HUES64 (cell line): ENCODE data around the gene SLC24A5.

ENCODE experiments used
- H3K27ac ChIP-seq: 2 replicates; pipeline ENCODE4 v1.7.0; 2013; ENCODE audit warnings: low read depth, low read length, inconsistent platforms
- H3K27me3 ChIP-seq: 2 replicates; pipeline ENCODE4 v1.6.1; 2013; ENCODE audit warnings: mild to moderate bottlenecking, low read length; ENCODE audit not compliant: insufficient read depth
- H3K36me3 ChIP-seq: 2 replicates; pipeline ENCODE4 v1.6.1; 2013; ENCODE audit warnings: mild to moderate bottlenecking, low read length; ENCODE audit not compliant: insufficient read depth
- H3K4me1 ChIP-seq: 2 replicates; pipeline ENCODE4 v1.6.1; 2013; ENCODE audit warnings: mild to moderate bottlenecking, low read length, moderate library complexity; ENCODE audit not compliant: insufficient read depth
- H3K4me3 ChIP-seq: 2 replicates; pipeline ENCODE4 v1.5.1; 2013; ENCODE audit warnings: mild to moderate bottlenecking, low read length, moderate library complexity
- H3K9ac ChIP-seq: 2 replicates; pipeline ENCODE4 v1.6.1; 2013; ENCODE audit warnings: mild to moderate bottlenecking, low read depth, low read length
- H3K9me3 ChIP-seq: 2 replicates; pipeline ENCODE4 v1.6.1; 2013; ENCODE audit warnings: low read depth, low read length; ENCODE audit not compliant: insufficient read depth
- WGBS: fragments of 150-250, 120-280 bp; methylation state at CpG from one replicate; pipeline ENCODE4 v1.1.7; 2013; ENCODE audit warnings: missing lambda C conversion rate; 5-methylcytosine and 5-hydroxymethylcytosine counted together

The SLC24A5 gene

DNA sequence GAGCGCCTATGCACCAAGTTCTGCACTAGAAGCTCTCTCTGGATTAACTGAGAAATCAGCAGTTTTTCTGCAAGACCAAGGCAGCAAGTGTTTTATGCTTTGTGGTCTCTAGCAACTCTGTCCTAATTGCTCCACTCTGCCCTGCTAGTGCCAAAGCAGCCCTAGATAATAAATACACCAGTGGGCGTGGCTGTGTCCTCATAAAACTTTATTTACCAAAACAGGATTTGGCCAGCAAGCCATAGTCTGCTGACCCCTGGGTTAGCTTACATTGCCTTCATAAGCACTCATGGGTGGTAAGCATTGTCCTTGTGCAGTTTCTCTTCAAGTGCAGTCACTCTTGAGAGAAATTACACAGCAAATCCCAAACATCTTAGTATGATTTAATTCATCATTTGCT, 30.7 kb upstream of the SLC24A5 start:
- H3K27me3 ChIP-seq = no peaks in the 10 kb centered on the region
- no peaks in the 10 kb centered on the region for H3K4me1 ChIP-seq
- H3K36me3 ChIP-seq = no peaks in the 10 kb centered on the region
- peaks cover 14% of the 10 kb centered on the region for H3K9me3 ChIP-seq
- H3K4me3 ChIP-seq = no peak overlapping the region
- H3K27ac ChIP-seq = no peak overlapping the region
- no peak overlapping the region for H3K9ac ChIP-seq
- 89% methylated on average over 2 of the region's 2 CpGs for WGBS

- Histone ChIP-seq H3K9me3 (peaks cover 14% of the 10 kb centered on the region), H3K36me3 (no peaks in the 10 kb centered on the region), H3K9ac (no peak overlapping the region), H3K4me3 (no peak overlapping the region), H3K27ac (no peak overlapping the region), H3K27me3 (no peaks in the 10 kb centered on the region), H3K4me1 (no peaks in the 10 kb centered on the region)
- WGBS = 94% methylated on average over 3 of the region's 3 CpGs
These were observed 30.1 kb upstream of the SLC24A5 start for GRCh38 chr15:48090666-48091065.

GRCh38 chr15:48091522-48091921, 29.3 kb upstream of the SLC24A5 start:
- 94% methylated on average over 4 of the region's 4 CpGs for WGBS
- H3K27me3 ChIP-seq = no peaks in the 10 kb centered on the region

DNA sequence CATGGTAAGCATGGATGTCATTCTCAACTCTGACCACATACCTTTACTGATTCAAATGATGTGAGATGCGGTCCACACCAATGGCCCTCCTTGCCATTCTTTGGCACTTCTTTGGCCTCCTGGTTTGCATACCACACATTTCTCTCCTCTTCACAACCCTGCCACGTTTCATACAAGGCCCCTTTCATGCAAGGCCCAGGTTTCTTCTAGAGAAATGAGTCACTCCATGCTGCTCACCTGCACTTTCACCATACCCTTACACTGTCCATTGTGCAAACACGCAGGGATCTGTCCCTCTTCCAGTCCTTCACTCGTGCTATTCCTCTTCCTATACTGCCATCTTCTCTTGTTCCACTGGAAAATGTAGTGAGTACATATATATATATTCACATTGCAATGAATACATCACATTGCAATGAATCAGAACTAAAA, 24.4 kb upstream of the SLC24A5 start:
- H3K27ac ChIP-seq = no peak overlapping the region
- 83% methylated on average over 4 of the region's 4 CpGs for WGBS
- no peaks in the 10 kb centered on the region for H3K9me3 ChIP-seq
- H3K4me3 ChIP-seq = no peak overlapping the region
- no peaks in the 10 kb centered on the region for H3K4me1 ChIP-seq
- H3K9ac ChIP-seq = no peak overlapping the region
- no peaks in the 10 kb centered on the region for H3K27me3 ChIP-seq
- H3K36me3 ChIP-seq = no peaks in the 10 kb centered on the region

More at GRCh38 chr15:48091522-48091921, 29.3 kb upstream of the SLC24A5 start:
- no peak overlapping the region for H3K4me3 ChIP-seq
- H3K9ac ChIP-seq = no peak overlapping the region
- H3K27ac ChIP-seq = no peak overlapping the region
- H3K4me1 ChIP-seq = no peaks in the 10 kb centered on the region
- H3K9me3 ChIP-seq = peaks cover 14% of the 10 kb centered on the region
- H3K36me3 ChIP-seq = no peaks in the 10 kb centered on the region

DNA sequence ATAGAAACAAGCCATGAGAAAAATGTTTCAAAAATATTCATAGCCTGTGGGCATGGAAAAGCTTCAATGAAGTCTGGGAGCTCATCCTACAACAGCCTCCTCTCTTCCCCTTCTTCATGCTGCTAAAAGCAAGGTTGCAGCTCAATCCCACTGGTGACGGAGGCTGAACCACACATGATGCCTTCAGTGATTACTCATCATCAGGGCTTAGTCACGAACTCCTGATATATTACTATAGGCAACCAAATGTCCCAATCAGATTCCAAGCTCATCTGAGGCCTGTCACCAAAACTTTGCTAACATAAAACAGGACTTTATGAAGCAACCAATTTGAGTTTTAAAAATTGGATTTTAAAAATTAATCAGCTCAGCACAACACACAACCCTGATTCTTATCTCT, 24.0 kb upstream of the SLC24A5 start:
- no peaks in the 10 kb centered on the region for H3K27me3 ChIP-seq
- H3K9me3 ChIP-seq = no peaks in the 10 kb centered on the region
- no peak overlapping the region for H3K27ac ChIP-seq
- H3K9ac ChIP-seq = no peak overlapping the region
- WGBS = 86% methylated on average over 2 of the region's 2 CpGs
- no peaks in the 10 kb centered on the region for H3K36me3 ChIP-seq
- H3K4me1 ChIP-seq = no peaks in the 10 kb centered on the region
- no peak overlapping the region for H3K4me3 ChIP-seq

DNA sequence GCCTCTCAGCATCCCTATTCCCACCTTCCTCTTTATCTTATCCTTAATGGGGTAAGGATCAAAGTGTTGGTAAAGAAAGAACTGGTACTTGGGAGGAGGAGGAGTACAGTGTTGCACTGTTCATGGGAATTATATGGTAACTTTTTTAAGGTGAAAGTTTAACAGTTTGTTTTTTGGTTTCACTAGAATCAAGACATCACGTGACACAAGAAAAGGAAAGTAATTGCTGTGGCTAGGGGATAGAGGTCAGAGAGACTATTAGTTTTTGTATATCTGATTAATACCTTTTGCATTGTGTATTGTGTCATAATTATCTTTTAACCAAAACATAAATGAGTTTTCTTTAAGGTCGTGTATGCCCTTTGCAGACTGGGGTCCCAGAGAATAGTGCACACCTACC, 23.5 kb upstream of the SLC24A5 start:
- Histone ChIP-seq H3K9me3 (no peaks in the 10 kb centered on the region), H3K27me3 (no peaks in the 10 kb centered on the region), H3K4me3 (no peak overlapping the region), H3K36me3 (no peaks in the 10 kb centered on the region), H3K9ac (no peak overlapping the region), H3K27ac (no peak overlapping the region), H3K4me1 (no peaks in the 10 kb centered on the region)
- WGBS = 99% methylated on average over 2 of the region's 2 CpGs

GRCh38 chr15:48101376-48101961, 19.3 kb upstream of the SLC24A5 start:
- no peaks in the 10 kb centered on the region for H3K9me3 ChIP-seq
- H3K27ac ChIP-seq = no peak overlapping the region
- H3K27me3 ChIP-seq = no peaks in the 10 kb centered on the region
- 96% methylated on average over 4 of the region's 6 CpGs for WGBS
- no peaks in the 10 kb centered on the region for H3K4me1 ChIP-seq
- H3K4me3 ChIP-seq = no peak overlapping the region
- no peaks in the 10 kb centered on the region for H3K36me3 ChIP-seq
- no peak overlapping the region for H3K9ac ChIP-seq

GRCh38 chr15:48102167-48102566, 18.6 kb upstream of the SLC24A5 start:
- WGBS = 93% methylated on average over 6 of the region's 6 CpGs
- no peak overlapping the region for H3K9ac ChIP-seq
- H3K27me3 ChIP-seq = no peaks in the 10 kb centered on the region
- H3K4me1 ChIP-seq = no peaks in the 10 kb centered on the region
- no peak overlapping the region for H3K4me3 ChIP-seq
- H3K36me3 ChIP-seq = no peaks in the 10 kb centered on the region
- no peak overlapping the region for H3K27ac ChIP-seq
- H3K9me3 ChIP-seq = no peaks in the 10 kb centered on the region

DNA sequence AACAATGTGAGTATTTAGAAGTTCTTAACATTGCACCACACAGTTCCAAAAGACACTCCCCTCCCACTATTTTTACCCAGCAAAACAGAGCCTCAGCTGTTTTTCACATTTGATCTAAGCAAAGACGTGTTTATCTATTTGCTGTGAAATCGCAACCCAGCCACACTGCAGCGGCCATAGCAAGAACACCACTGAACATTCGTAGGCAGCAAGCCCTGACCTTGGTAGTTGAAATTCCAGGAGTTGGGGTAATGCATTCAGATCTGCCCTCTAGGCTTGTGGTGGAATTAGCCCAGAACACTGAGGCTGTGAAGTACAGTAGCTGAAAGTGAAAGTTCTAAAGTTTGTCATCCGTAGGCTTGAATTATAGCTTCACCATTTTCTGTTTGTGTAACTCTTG, 17.1 kb upstream of the SLC24A5 start:
- Histone ChIP-seq H3K9me3 (no peaks in the 10 kb centered on the region), H3K36me3 (no peaks in the 10 kb centered on the region), H3K27me3 (no peaks in the 10 kb centered on the region), H3K4me3 (no peak overlapping the region), H3K9ac (no peak overlapping the region), H3K27ac (no peak overlapping the region), H3K4me1 (no peaks in the 10 kb centered on the region)
- 94% methylated on average over 5 of the region's 5 CpGs for WGBS

- no peak overlapping the region for H3K9ac ChIP-seq
- no peaks in the 10 kb centered on the region for H3K9me3 ChIP-seq
- H3K27me3 ChIP-seq = no peaks in the 10 kb centered on the region
- no peak overlapping the region for H3K27ac ChIP-seq
- no peaks in the 10 kb centered on the region for H3K36me3 ChIP-seq
- no peak overlapping the region for H3K4me3 ChIP-seq
- H3K4me1 ChIP-seq = no peaks in the 10 kb centered on the region
- 88% methylated on average over 1 of the region's 2 CpGs for WGBS
These were observed 14.9 kb upstream of the SLC24A5 start for GRCh38 chr15:48105936-48106335.

DNA sequence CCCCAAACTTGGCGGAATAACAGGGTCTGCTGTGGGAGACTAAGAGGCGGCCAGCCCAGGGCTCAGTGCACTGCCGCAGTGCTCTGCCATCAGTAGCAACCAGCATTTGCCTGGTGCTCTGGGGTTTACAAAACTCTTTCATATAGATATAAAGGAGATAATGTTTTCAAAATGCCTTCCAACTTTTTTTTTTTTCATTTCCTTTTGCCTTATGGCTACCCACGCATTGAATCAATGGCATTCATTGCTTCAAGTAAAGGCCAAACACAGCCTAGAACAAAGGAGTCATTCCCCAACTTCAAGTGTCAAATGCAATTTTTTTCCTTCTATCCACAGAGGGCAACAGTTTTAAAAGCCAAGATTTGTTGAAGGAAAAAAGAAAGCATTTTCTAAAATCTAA, 11.6 kb upstream of the SLC24A5 start:
- Histone ChIP-seq H3K27ac (no peak overlapping the region), H3K4me3 (no peak overlapping the region), H3K36me3 (no peaks in the 10 kb centered on the region), H3K27me3 (no peaks in the 10 kb centered on the region), H3K9me3 (no peaks in the 10 kb centered on the region), H3K9ac (no peak overlapping the region), H3K4me1 (no peaks in the 10 kb centered on the region)
- 96% methylated on average over 4 of the region's 4 CpGs for WGBS
